ENCODE measurements around the gene UMODL1. TPM values are rescaled to one million over a fixed set of nuclear protein-coding genes. Genes with fewer than 3 reads are reported as not detected.

UMODL1 gene
- total and polyA plus RNA-seq, 10 of the 15 experiments (the other 5 are each of a cell fraction or from before 2014, with no cell fraction given) = 0.01 to 0.11 (median 0.03) TPM; not detected in 5

GRCh38 chr21:42079008-42079938 lies 8.2 kb downstream of the UMODL1 start (continued):
- no peak for TF ChIP-seq ZBTB40 (IDR thresholded peaks at IDR 0.05; ENCODE audit: borderline replicate concordance)
- TF ChIP-seq POLR2A (IDR thresholded peaks at IDR 0.05; ENCODE audit: low read depth, low read length) = no peak
- no peak for TF ChIP-seq ZBTB33 (IDR thresholded peaks at IDR 0.05)
- TF ChIP-seq RBBP5 (conservative IDR thresholded peaks at IDR 0.05) = no peak
- no peak for TF ChIP-seq HDGF (IDR thresholded peaks at IDR 0.05)

Measured in GM12878 (cell line).